ENCODE data around the gene ELFN1.
A peak's percentile ranks its signal among the peaks of the same experiment; 100 is the strongest.

Gene ELFN1

DNA sequence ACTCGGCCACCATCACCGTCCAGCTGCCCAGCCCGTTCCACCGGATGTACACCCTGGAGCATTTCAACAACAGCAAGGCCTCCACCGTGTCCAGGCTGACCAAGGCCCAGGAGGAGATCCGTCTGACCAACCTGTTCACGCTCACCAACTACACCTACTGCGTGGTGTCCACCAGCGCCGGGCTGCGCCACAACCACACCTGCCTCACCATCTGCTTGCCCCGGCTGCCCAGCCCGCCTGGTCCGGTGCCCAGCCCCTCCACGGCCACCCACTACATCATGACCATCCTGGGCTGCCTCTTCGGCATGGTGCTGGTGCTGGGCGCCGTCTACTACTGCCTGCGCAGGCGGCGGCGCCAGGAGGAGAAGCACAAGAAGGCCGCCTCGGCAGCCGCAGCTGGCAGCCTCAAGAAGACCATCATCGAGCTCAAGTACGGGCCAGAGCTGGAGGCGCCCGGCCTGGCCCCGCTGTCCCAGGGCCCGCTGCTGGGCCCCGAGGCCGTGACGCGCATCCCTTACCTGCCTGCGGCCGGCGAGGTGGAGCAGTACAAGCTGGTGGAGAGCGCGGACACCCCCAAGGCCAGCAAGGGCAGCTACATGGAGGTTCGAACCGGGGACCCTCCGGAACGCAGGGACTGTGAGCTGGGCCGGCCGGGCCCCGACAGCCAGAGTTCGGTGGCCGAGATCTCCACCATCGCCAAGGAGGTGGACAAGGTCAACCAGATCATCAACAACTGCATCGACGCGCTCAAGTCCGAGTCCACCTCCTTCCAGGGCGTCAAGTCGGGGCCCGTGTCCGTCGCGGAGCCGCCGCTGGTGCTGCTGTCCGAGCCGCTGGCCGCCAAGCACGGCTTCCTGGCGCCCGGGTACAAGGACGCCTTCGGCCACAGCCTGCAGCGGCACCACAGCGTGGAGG, 75.8 kb downstream of the ELFN1 start:
- no peak for DNase-seq

GRCh38 chr7:1746491-1746975, 76.5 kb downstream of the ELFN1 start:
- DNase-seq, result no peak

DNA sequence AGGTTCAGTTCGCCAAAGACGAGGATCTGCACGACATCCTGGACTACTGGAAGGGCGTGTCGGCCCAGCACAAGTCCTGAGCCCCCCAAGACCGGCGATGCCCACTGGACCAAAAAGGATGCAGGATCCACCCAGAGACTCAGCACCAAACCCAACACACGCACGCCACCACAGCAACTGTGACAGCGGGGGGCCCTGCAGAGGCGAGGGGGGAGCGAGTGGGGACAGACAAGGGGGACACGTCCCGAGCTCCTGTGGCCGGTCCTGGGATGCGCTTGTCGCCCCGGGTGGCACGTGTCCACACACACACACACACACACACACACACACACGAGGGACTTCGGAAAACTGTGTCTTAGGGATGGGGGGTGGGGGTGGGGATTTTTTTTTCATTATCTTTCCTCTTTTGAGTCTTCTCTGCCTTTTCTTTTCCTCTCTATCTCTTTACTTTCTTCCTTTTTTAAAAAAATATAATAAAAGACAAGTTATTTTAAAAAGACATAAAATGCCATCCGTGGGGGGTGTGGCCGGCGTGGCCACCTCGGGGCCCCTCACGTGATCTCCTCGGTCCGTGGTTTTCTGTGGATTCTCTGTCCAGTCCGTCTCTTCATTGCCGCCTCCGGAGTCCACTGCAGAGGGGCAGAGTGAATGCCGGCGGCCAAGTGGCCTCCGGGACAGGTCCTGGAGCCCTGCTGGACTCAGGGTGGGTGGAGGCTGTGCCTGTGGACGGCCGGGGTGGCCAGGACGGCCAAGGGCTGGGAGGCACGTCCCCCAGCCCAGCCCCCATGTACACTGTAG, 77.1 kb downstream of the ELFN1 start:
- no peak for DNase-seq

DNA sequence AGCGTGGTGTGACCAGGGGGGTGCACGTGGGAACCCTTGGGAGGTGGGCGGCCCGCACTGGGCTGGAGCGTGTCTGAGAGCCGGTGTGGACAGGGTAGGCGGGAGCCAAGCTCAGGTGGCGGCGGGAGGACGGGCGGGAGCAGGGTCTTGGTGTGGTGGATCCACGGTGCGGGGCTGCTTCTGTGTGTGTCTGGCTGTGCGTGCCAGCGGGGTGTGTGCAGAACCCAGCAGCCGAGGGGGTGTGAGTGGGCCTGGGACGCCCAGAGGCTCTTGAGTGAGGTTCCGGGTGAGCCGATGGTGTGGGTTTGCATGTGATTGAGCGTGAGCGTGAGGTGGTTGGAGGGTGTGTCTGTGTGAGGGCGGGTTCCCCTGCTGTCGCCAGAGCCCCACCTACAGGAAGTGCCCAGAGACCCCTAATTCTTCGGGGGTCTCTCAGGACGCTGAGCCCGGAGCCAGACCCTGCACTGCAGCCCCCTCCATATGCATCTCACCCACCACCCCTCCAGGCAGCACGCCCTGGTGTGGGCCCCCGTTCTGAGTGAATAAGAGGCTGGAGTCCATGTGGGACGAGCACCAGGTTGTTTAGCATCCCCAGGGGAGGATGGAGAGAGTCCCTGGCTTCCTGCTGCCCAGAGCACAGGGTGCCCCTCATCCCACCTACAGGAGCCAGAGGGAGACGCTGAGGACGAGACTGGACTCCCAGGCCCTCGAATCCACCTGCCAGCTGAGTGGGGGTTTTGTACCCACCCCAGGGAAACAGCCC, 78.2 kb downstream of the ELFN1 start:
- DNase-seq, result no peak

- DNase-seq, result no peak
These were observed 78.7 kb downstream of the ELFN1 start for GRCh38 chr7:1748839-1749173.

- DNase-seq, result no peak
These were observed 79.3 kb downstream of the ELFN1 start for GRCh38 chr7:1749351-1749863.

DNA sequence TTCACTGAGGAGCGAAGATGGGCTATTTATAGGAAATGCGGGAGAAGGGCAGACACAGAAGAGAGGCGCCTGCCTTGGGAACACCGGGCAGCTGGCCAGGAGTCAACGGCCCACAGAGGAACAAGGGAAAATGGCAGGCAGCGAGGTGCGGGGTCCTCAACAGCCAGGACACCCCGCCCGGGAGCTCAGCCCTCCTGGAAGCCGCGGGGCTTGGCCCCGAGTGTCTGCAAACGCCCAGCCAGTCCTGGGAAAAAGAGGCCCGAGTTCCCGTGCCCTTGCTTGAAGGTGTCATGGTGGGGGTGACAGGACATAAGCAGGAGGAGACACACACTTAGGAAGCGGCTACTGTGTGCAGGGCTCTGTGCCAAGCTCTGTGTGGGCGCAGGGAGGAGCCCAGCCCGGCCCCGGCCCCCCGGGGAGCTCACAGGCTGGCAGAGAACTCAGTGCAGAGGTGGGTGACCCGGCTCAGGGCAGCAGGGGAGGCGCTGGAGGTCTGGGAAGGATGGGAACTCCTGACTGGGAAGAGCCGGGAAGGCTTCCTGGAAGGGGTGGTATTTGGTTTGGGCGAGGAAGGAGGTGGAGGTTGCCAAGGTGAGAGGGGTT, 79.9 kb downstream of the ELFN1 start:
- no peak for DNase-seq

GRCh38 chr7:1750541-1751021, 80.5 kb downstream of the ELFN1 start:
- DNase-seq, result no peak

DNA sequence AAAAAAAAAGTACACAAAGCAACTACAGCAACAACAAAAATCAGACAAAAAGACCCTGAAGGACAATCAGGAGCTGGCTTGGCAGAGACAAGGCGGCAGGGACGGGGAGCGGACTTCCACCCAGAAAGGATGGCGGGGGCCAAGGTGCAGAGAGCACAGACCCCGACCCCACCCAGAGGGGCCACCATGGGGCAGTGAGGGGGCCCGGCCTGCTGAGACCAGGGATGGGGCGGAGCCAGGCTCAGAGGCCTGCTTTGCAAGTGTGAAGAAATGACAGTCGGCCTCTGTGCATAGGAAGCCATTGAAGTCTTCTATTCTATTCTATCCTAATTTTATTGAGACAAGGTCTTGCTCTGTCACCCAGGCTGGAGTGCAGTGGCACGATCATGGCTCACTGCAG, 82.0 kb downstream of the ELFN1 start:
- no peak for DNase-seq

DNA sequence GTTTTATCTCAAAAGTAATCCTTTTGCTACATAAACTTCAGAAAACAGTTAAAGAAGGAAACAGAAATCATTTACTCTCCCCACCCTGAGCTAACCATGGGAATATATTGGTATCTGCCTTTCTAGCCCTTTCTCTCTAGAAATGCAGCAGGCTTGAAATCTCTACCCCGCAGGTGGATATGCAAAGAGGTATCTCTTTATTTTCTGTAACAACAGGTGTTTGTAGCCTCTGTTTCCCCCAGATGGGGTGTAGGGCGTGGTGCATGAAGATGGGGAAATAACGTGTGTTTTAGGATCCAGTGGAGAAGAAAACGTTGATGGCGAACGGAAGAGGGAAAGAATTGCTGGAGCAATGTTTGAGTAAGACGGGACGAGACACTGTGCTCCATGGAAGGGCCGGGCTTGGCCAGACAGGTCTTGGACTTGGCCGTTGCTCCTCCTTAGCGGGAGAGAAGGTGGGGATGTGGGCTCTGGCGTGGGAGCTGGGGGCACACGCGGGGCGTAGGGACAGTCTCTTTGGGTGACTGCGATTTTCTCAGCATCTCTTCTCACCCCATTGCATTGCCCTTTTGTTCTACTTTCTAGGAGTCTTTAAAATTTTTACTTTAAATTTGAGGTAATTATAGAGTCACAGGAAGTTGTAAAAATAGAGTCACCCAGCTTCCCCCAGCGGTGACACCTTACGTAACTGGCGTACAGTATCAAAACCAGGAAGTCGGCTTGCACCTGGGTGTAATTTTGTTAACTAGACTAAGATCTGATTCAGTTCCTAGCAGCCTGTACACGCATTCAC, 82.9 kb downstream of the ELFN1 start:
- no peak for DNase-seq

DNA sequence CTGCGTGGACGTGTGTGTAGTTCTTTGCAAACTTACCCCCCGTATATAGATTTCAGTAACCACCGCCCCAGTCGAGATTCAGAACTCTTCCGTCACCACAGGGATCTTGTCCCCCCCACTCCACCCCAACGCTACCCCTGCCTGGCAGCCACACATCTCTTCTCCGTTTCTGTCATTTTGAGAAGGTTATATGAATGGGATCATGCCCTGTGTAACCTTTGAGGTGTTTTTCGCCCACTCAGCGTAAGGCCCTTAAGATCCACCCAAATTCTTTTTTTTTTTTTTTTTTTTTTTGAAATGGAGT, 83.4 kb downstream of the ELFN1 start:
- DNase-seq, result no peak

DNA sequence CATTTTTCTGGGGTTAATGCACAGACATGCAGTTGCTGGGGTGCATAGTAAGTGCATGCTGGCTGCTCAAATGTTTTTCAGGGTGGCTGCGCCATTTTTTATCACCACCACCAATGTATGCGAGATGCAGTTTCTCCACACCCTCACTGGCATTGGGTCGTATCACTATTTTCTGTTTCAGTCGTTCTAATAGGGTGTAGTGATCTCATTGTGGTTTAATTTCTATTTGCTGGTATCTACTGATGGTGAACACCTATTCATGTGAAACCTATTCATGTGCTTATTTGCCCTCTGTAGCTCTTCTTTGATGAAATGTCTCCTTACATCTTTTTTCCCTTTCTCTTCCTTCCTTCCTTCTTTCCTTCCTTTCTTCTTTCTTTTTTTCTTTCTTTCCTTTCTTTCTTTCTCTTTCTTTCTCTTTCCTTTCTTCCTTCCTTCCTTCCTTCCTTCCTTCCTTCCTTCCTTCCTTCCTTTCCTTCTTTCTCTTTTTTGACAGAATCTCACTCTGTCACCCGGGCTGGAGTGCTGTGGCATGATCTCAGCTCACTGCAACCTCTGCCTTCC, 84.3 kb downstream of the ELFN1 start:
- no peak for DNase-seq

- DNase-seq, result no peak
These were observed 85.9 kb downstream of the ELFN1 start for GRCh38 chr7:1755783-1756625.

DNA sequence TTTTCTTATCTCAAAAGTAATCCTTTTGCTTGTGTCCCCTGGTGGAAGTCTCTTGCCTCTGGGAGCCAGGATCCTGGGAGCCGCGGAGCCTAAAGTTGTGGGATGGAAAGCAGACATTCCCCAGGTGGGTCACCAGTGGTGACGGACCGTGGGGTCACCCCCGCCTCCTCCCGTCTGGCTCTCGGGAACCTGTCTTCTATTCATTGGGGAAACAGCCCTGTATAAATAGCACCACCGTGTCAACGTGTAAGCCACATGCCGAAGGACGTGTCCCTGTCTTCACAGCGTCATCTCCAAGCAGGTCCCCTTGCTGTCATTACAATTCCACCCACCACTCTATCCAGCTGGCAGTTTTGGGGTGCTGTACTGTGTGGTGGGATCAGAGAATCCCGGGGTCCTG, 87.5 kb downstream of the ELFN1 start:
- no peak for DNase-seq

DNA sequence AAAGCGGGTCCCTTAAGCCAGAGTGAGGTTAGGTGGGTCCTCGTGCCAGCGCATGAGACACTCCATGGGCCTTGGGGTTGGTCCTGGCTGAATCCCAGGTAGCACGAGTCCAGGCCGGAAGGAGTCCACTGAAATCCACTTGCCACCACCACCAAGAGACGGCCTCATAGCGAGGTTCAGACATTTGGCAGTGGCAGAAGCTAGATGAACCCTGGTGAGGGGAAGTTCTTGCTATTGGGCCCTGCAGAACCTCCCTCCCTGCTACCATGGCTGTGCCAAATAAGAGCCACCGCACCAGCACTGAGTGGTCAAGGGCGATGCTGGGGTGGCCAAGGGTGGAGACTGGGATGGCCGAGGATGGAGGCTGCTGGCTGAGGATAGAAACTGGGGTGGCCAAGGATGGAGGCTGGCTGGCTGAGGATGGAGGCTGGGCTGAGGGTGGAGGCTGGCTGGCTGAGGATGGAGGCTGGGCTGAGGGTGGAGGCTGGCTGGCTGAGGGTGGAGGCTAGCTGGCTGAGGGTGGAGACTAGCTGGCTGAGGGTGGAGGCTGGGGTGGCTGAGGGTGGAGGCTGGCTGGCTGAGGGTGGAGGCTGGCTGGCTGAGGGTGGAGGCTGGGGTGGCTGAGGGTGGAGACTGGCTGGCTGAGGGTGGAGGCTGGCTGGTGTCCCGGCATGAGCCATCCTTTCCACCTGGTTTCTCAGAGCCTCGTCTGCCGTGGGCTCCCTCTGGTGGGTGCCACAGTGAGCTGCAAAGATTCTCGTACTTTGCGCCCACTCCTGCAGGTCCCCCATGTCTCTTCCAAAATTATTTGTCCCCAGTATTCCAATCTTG, 88.2 kb downstream of the ELFN1 start:
- peak; percentile 34 to 39 for DNase-seq

GRCh38 chr7:1758859-1759521, 88.9 kb downstream of the ELFN1 start:
- DNase-seq, result no peak

DNA sequence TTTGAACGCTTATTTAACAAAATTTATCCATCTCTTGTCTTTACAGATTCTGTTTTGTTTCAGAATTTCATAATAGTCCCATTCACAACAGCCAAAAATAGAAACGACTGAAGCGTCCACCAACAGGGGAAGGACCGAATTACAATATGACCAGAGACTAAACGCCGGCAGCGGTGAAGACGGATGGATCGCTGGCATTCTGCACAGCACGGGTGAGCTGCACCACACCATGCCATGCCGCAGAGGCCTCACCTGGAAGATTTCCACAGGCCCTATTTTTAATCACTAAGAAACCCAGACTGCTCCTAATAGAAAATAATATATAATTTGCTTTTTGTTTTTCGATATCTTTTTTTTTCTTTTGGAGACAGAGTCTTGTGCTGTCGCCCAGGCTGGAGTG, 91.0 kb downstream of the ELFN1 start:
- DNase-seq, result no peak

DNA sequence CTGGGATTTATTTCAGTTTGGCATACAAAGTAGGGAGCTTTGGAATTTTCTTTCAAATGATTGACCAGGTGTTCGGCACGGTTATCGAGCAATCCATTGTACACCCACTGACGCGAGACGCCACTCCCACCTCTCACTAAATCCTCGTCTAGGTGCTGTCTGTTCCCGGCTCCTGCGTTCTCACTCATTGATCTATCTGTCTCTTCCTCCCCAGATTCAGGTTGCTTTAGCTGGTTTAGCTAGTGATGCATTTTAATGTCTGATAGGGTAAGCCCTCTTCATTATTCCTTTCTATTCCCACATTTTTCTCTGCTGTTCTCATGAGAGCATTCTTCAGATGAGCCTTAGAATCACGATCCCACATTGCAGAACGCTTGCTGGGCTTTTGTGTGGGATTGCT, 91.7 kb downstream of the ELFN1 start:
- no peak for DNase-seq
